Embryonic facial prominence (tissue), 1 donor: ENCODE measurements around the gene MSH5.
"Not testable (repeated sequence)": the region's sequence is repeated elsewhere in the genome, so short reads cannot be mapped to it uniquely, and the experiment has no call there.

Experiments
- DNase-seq: peaks from one replicate; pipeline ENCODE4 v3.0.0-alpha.2; 2016; ENCODE audit errors: extremely low spot score

Gene MSH5

GRCh38 chr6:31801031-31801927 is 61.5 kb downstream of the MSH5 start:
- not testable (repeated sequence) for DNase-seq

GRCh38 chr6:31805939-31806469 is 66.2 kb downstream of the MSH5 start:
- no peak for DNase-seq

- DNase-seq = peak; percentile 95
Observed at GRCh38 chr6:31806470-31807272, 66.9 kb downstream of the MSH5 start, which contains the start of gene LSM2. Gene LSM2 (minus strand): TSS chr6:31806966. CDS start chr6:31806757, 209 bp downstream.

GRCh38 chr6:31808599-31808998 is 68.8 kb downstream of the MSH5 start:
- DNase-seq = not testable (repeated sequence)

GRCh38 chr6:31811645-31812044 is 71.8 kb downstream of the MSH5 start:
- DNase-seq = no peak
